Measurements from ENCODE around the gene PPP6R3. TPM values are rescaled to one million over a fixed set of nuclear protein-coding genes. Genes with fewer than 3 reads are reported as not detected.

The PPP6R3 gene
- total RNA-seq, 4 donors from 2014 or later = 238 to 334 (median 268) TPM

DNA sequence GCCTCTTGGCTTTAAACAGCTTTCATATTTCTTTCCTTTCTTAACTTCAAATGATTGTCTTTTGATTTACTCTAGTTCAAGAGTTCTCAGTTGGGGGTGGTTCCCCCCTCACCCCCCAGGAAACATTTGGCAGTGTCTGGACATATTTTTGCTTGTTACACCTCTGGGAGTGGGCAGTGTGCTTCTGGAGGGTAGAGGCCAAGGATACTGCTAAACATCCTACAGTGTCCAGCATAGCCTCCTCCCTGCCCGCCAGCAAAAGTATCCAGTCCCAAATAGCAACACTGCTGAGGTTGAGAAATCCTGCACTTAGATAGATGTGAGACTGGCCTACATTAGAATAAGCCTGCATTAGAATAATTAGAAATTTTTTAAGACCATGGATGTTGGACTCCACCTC is 3.2 kb downstream of the PPP6R3 start:
- TF ChIP-seq POLR2A (IDR thresholded peaks at IDR 0.05) (no peak), CTCF (IDR thresholded peaks at IDR 0.05) (no peak)
- Histone ChIP-seq H3K27ac (no peak overlapping the region), H3K36me3 (no peaks in the 10 kb centered on the region), H3K4me3 (replicated peaks in 1 of 3) (no peak overlapping the region), H3K9me3 (no peaks in the 10 kb centered on the region), H3K27me3 (no peaks in the 10 kb centered on the region), H3K4me1 (peaks cover 53 to 58% of the 10 kb centered on the region in 2 donors)
- intact Hi-C loops (cut with DNase I) = loop anchor here (10.0 kb wide), 1 partner anchor 141 kb away; no protein-coding TSS in a partner anchor
- 88 to 93% methylated on average over 1 of the region's 1 CpG for WGBS, 2 donors
- DNase-seq = no peak

GRCh38 chr11:68467201-68467834 is 6.8 kb downstream of the PPP6R3 start:
- no peak overlapping the region for H3K4me3 ChIP-seq (replicated peaks in 1 of 3)
- 73 to 77% methylated on average over 8 of the region's 8 CpGs for WGBS, 2 donors
- intact Hi-C loops (cut with DNase I) = loop anchor here (10.0 kb wide), 1 partner anchor 137 kb away; no protein-coding TSS in a partner anchor
- no peaks in the 10 kb centered on the region for H3K36me3 ChIP-seq
- no peak overlapping the region for H3K27ac ChIP-seq
- TF ChIP-seq POLR2A (IDR thresholded peaks at IDR 0.05) (no peak), CTCF (IDR thresholded peaks at IDR 0.05) (no peak)
- H3K27me3 ChIP-seq = no peaks in the 10 kb centered on the region
- DNase-seq = no peak
- peaks cover 79 to 88% of the 10 kb centered on the region in 2 donors for H3K4me1 ChIP-seq
- H3K9me3 ChIP-seq = no peaks in the 10 kb centered on the region

- Histone ChIP-seq H3K27ac (no peak overlapping the region), H3K4me3 (replicated peaks in 1 of 3) (no peak overlapping the region), H3K36me3 (no peaks in the 10 kb centered on the region), H3K4me1 (peaks cover 74 to 83% of the 10 kb centered on the region in 2 donors), H3K27me3 (no peaks in the 10 kb centered on the region), H3K9me3 (no peaks in the 10 kb centered on the region)
- TF ChIP-seq CTCF (IDR thresholded peaks at IDR 0.05) (no peak), POLR2A (IDR thresholded peaks at IDR 0.05) (no peak)
- DNase-seq = no peak
- intact Hi-C loops (cut with DNase I) = loop anchor here (10.0 kb wide), 1 partner anchor 136 kb away; no protein-coding TSS in a partner anchor
- WGBS, 2 donors = 59 to 66% methylated on average over 3 of the region's 3 CpGs
These were observed 7.8 kb downstream of the PPP6R3 start for GRCh38 chr11:68468217-68468828.

DNA sequence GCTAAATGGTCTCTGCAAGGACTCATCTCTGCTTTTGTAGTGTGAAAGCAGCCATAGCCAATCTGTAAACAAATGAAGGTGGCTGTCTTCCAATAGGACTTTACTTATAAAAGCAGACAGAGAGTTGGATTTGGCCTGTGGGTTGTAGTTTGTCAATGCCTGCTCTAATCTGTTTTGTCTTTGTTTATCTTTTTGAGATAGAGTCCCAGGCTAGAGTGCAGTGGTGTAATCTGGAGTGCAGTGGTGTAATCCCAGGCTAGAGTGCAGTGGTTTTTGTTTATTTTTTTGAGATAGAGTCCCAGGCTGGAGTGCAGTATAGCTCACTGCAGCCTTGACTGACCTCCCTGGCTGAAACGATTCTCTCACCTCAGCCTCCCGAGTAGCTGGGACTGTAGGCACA is 8.6 kb downstream of the PPP6R3 start:
- H3K4me1 ChIP-seq = peaks cover 74 to 83% of the 10 kb centered on the region in 2 donors
- TF ChIP-seq POLR2A (IDR thresholded peaks at IDR 0.05) (no peak), CTCF (IDR thresholded peaks at IDR 0.05) (no peak)
- H3K4me3 ChIP-seq (replicated peaks in 1 of 3) = no peak overlapping the region
- H3K36me3 ChIP-seq = no peaks in the 10 kb centered on the region
- peak overlapping the region in 1 of 3 donors; percentile 8 for H3K27ac ChIP-seq
- 31 to 32% methylated on average over 2 of the region's 2 CpGs for WGBS, 2 donors
- DNase-seq = no peak
- no peaks in the 10 kb centered on the region for H3K9me3 ChIP-seq
- H3K27me3 ChIP-seq = no peaks in the 10 kb centered on the region
- intact Hi-C loops (cut with DNase I) = loop anchor here (10.0 kb wide), 1 partner anchor 136 kb away; no protein-coding TSS in a partner anchor

GRCh38 chr11:68469642-68470041 is 9.1 kb downstream of the PPP6R3 start:
- H3K4me3 ChIP-seq (replicated peaks in 1 of 3) = no peak overlapping the region
- H3K27me3 ChIP-seq = no peaks in the 10 kb centered on the region
- peaks cover 75 to 85% of the 10 kb centered on the region in 2 donors for H3K4me1 ChIP-seq
- TF ChIP-seq POLR2A (IDR thresholded peaks at IDR 0.05) (no peak), CTCF (IDR thresholded peaks at IDR 0.05) (no peak)
- no peaks in the 10 kb centered on the region for H3K36me3 ChIP-seq
- peak overlapping the region in 1 of 3 donors; percentile 8 for H3K27ac ChIP-seq
- H3K9me3 ChIP-seq = no peaks in the 10 kb centered on the region
- intact Hi-C loops (cut with DNase I) = loop anchor here (10.0 kb wide), 1 partner anchor 135 kb away; no protein-coding TSS in a partner anchor
- DNase-seq = no peak
- WGBS, 2 donors = 43 to 93% methylated on average over 1 of the region's 1 CpG

Data from thyroid gland (tissue), 4 donors.